Spleen (tissue), 11 donors: Measurements from ENCODE around the gene SDK1. TPM values are rescaled to one million over a fixed set of nuclear protein-coding genes. Genes with fewer than 3 reads are reported as not detected.
"Not testable (repeated sequence)": the region's sequence is repeated elsewhere in the genome, so short reads cannot be mapped to it uniquely, and the experiment has no call there.

Source experiments
- DNase-seq: peaks from one replicate; pipeline ENCODE4 v3.0.0-alpha.2; 2020
- H3K27ac ChIP-seq, 8 donors: fragments of 200-600 bp; sonication (generic) in 7 of 8; 1 replicate in 4 of 8; 2 replicates in 4 of 8; pipeline versions ENCODE4 v1.5.0 to v1.8.0; 2016 to 2021; ENCODE audit warnings: inconsistent platforms in 4 of 8, mild to moderate bottlenecking in 4 of 8, moderate library complexity in 1 of 8
- H3K27me3 ChIP-seq, 7 donors: fragments of 200-600 bp; sonication (generic) in 6 of 7; replicated peaks in 1 of 7; 1 replicate in 4 of 7; 2 replicates in 3 of 7; pipeline versions ENCODE4 v1.5.0 to v1.8.0; 2016 to 2021; ENCODE audit warnings: inconsistent platforms in 3 of 7, mild to moderate bottlenecking in 1 of 7
- H3K36me3 ChIP-seq, 6 donors: fragments of 200-600 bp; sonication (generic) in 5 of 6; 1 replicate in 4 of 6; 2 replicates in 2 of 6; pipeline versions ENCODE4 v1.5.0 to v1.8.0; 2016 to 2021; ENCODE audit warnings: inconsistent platforms in 2 of 6
- H3K4me1 ChIP-seq, 6 donors: fragments of 200-600 bp; sonication (generic) in 5 of 6; 1 replicate in 3 of 6; 2 replicates in 3 of 6; pipeline versions ENCODE4 v1.5.0 to v1.8.0; 2016 to 2021; ENCODE audit warnings: inconsistent platforms in 3 of 6
- H3K4me3 ChIP-seq, 8 donors: fragments of 200-600 bp; sonication (generic) in 7 of 8; 1 replicate in 4 of 8; 2 replicates in 4 of 8; pipeline versions ENCODE4 v1.5.0 to v1.8.0; 2016 to 2021; ENCODE audit warnings: inconsistent platforms in 4 of 8, mild to moderate bottlenecking in 4 of 8, moderate library complexity in 2 of 8
- H3K9me3 ChIP-seq, 8 donors: fragments of 200-600 bp; sonication (generic) in 7 of 8; 1 replicate in 4 of 8; 2 replicates in 4 of 8; pipeline versions ENCODE4 v1.5.0 to v1.8.0; 2016 to 2021; ENCODE audit warnings: inconsistent platforms in 4 of 8
- CTCF ChIP-seq, 11 experiments: fragments of 200-600 bp in 7 of 11; fragments of 450-650 bp in 4 of 11; sonication (generic) in 4 of 11; IDR thresholded peaks in 8 of 11; conservative IDR thresholded peaks in 3 of 11; 1 replicate in 7 of 11; 2 replicates in 4 of 11; pipeline versions ENCODE4 v1.4.0 to v1.8.0; 2016 to 2021; ENCODE audit warnings: antibody characterized with exemption in 11 of 11, inconsistent platforms in 4 of 11, mild to moderate bottlenecking in 1 of 11
- POLR2A ChIP-seq, 3 donors: fragments of 450-650 bp; IDR thresholded peaks; one replicate each; pipeline ENCODE4 v1.5.1; 2017; ENCODE audit warnings: antibody characterized with exemption in 3 of 3, mild to moderate bottlenecking in 1 of 3
- POLR2AphosphoS5 ChIP-seq, 3 donors: sonication (generic); formaldehyde crosslinking; IDR thresholded peaks; one replicate each; pipeline ENCODE4 v1.5.1; 2017; ENCODE audit warnings: antibody characterized with exemption in 3 of 3
- WGBS, 5 donors: extraction: QIAGEN DNeasy Blood & Tissue Kit in 3 of 5; methylation state at CpG; one replicate each; pipeline versions ENCODE4 v1.1.5 to v1.1.7; 2013 to 2018; 5-methylcytosine and 5-hydroxymethylcytosine counted together
- intact Hi-C: fragments of 100-400 bp; cut with DNase I; formaldehyde crosslinking; loops from one replicate; pipeline ENCODE4 v1.15.0; 2023; ENCODE audit warnings: low total_unique reads
- polyA plus RNA-seq, 3 donors: library from polyadenylated mRNA; stranded (reverse); fragments of 200-250 nt; gene quantifications; one replicate each; pipeline ENCODE4 v1.2.1, GENCODE V29; 2013
- total RNA-seq, 7 donors: library from RNA; depleted of rRNA in 3 of 7; stranded (reverse); fragments of >200 nt in 3 of 7; fragmentation: NEBNext Ultra II Directional in 4 of 7; extraction: Animal tissue kit (Norgen Biotek cat#: 25700) in 4 of 7; gene quantifications; one replicate each; pipeline versions ENCODE4 v1.1.0 to v1.2.1, GENCODE V29; 2016 to 2021
- donor health status: healthy with polysubstance abuse.
- donor health status: DM: no; HTN: no; CAD: no; lungs with moderate emphysema.
- donor health status: DM: no; HTN: no; CAD: no.
- donor health status: Bipolar disorder and iron deficiency.
- donor health status: healthy.
- donor health status: DM: no; HTN: no; CAD: no.
- donor health status: DM: yes; HTN: yes; CAD: no.

SDK1 gene
- total and polyA plus RNA-seq, 10 donors, result 3.2 to 54.1 (median 35.1) TPM

- DNase-seq, result peak; percentile 34
- 89 to 93% (median 90%) methylated on average over 19 of the region's 19 CpGs for WGBS, 5 donors
- TF ChIP-seq CTCF (IDR thresholded peaks at IDR 0.05 in 8 of 11, conservative IDR thresholded peaks at IDR 0.05 in 3 of 11) (no peak), POLR2AphosphoS5 (IDR thresholded peaks at IDR 0.05) (no peak), POLR2A (IDR thresholded peaks at IDR 0.05) (no peak)
- H3K27ac ChIP-seq, result no peak overlapping the region
- H3K9me3 ChIP-seq, result peaks cover 0 to 14% (median 0%) of the 10 kb centered on the region in 8 donors
- H3K27me3 ChIP-seq, result peaks cover 0 to 6% (median 0%) of the 10 kb centered on the region in 7 donors
- no peaks in the 10 kb centered on the region for H3K36me3 ChIP-seq
- intact Hi-C loops, result no loop called here
- H3K4me1 ChIP-seq, result no peaks in the 10 kb centered on the region
- H3K4me3 ChIP-seq, result no peak overlapping the region
Observed at GRCh38 chr7:4302203-4302905, 1001.3 kb downstream of the SDK1 start.

DNA sequence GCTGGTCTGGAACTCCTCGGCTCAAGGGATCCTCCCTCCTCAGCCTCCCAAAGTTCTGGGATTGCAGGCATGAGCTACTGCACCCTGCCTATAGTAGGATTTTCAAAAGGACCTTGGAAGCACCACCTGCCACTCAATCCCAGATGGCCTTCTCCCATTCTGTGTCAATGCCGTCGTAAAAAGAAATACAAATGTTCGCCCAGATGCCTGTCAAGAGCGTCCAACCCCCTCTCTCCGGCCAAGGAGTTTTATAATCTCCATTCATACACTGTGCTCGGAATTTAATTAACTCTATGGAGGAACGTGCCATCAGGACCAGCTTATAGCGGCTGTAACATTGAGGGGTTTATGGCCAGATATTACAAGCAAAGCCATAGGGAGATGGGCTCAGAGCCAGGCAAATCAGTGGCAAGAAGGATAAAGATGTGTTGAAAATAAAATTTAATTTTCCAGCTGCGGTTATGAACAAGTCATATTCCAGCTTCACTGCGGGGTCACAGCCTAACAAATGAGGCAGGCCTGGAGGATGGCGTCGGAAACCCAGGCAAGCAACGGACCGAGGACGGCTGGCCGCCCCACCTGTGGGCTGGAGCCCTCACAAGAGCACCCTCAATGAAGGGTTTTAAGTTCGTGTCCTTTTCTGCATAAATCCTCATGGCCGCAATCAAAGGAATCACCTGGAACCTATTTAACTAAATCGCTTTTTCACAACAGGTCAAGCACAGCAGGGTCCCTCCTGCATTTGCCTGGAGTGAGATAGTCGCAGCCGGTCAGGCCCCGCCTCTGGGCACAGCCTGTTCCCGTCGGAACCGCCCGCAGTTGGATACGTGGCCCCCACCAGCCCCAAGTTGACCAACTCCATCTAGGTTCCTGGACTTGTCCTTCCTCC lies 1006.5 kb downstream of the SDK1 start:
- 73 to 78% (median 77%) methylated on average over 28 of the region's 28 CpGs for WGBS, 5 donors
- no peak for DNase-seq

GRCh38 chr7:4308205-4308590 lies 1007.1 kb downstream of the SDK1 start:
- WGBS, 5 donors, result 85 to 92% (median 89%) methylated on average over 21 to 22 of the region's 22 CpGs
- H3K4me3 ChIP-seq, result no peak overlapping the region

More for the DNA sequence above, 1006.5 kb downstream of the SDK1 start:
- peaks cover 0 to 15% (median 0%) of the 10 kb centered on the region in 8 donors for H3K9me3 ChIP-seq
- intact Hi-C loops, result no loop called here
- no peaks in the 10 kb centered on the region for H3K36me3 ChIP-seq
- no peak overlapping the region for H3K4me3 ChIP-seq
- TF ChIP-seq POLR2AphosphoS5 (IDR thresholded peaks at IDR 0.05), result no peak
- TF ChIP-seq POLR2A (IDR thresholded peaks at IDR 0.05), result no peak
- TF ChIP-seq CTCF (IDR thresholded peaks at IDR 0.05 in 8 of 11, conservative IDR thresholded peaks at IDR 0.05 in 3 of 11), result no peak
- peaks cover 0 to 10% (median 0%) of the 10 kb centered on the region in 7 donors for H3K27me3 ChIP-seq
- H3K27ac ChIP-seq, result no peak overlapping the region
- no peaks in the 10 kb centered on the region for H3K4me1 ChIP-seq

GRCh38 chr7:4313911-4314310 lies 1012.9 kb downstream of the SDK1 start:
- peaks cover 0 to 29% (median 3%) of the 10 kb centered on the region in 8 donors for H3K9me3 ChIP-seq
- H3K27ac ChIP-seq, intact Hi-C loops, H3K4me3 ChIP-seq, H3K36me3 ChIP-seq, DNase-seq, H3K27me3 ChIP-seq, H3K4me1 ChIP-seq: not testable (repeated sequence)
- 94 to 100% (median 98%) methylated on average over 9 to 29 of the region's 29 CpGs for WGBS, 5 donors

More at GRCh38 chr7:4308205-4308590, 1007.1 kb downstream of the SDK1 start:
- DNase-seq, result no peak
- intact Hi-C loops, result no loop called here
- Histone ChIP-seq H3K27ac (no peak overlapping the region), H3K36me3 (no peaks in the 10 kb centered on the region), H3K9me3 (peaks cover 0 to 15% (median 0%) of the 10 kb centered on the region in 8 donors), H3K4me1 (no peaks in the 10 kb centered on the region), H3K27me3 (peaks cover 0 to 10% (median 0%) of the 10 kb centered on the region in 7 donors)
- TF ChIP-seq CTCF (IDR thresholded peaks at IDR 0.05 in 8 of 11, conservative IDR thresholded peaks at IDR 0.05 in 3 of 11) (no peak), POLR2AphosphoS5 (IDR thresholded peaks at IDR 0.05) (no peak), POLR2A (IDR thresholded peaks at IDR 0.05) (no peak)

DNA sequence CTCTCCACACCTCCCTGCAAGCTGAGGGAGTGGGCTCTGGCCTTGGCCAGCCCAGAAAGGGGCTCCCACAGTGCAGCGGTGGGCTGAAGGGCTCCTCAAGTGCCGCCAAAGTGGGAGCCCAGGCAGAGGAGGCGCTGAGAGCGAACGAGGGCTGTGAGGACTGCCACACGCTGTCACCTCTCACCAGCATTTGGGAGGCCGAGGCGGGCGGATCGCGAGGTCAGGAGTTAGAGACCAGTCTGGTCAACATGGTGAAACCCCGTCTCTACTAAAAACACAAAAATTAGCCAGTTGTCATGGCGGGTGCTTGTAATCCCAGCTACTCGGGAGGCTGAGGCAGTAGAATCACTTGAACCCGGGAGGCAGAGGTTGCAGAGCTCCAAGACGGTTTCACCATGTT lies 1013.3 kb downstream of the SDK1 start:
- H3K27me3 ChIP-seq, DNase-seq, H3K4me3 ChIP-seq, H3K36me3 ChIP-seq, H3K4me1 ChIP-seq, intact Hi-C loops, H3K27ac ChIP-seq: not testable (repeated sequence)
- H3K9me3 ChIP-seq, result peaks cover 0 to 32% (median 3%) of the 10 kb centered on the region in 8 donors
- 83 to 95% (median 89%) methylated on average over 15 to 16 of the region's 16 CpGs for WGBS, 5 donors
